Activated T-cell treated with anti-CD3 and anti-CD28 coated beads, Interleukin-2, amount 50 U/mL, for 24 hours (primary cell): ENCODE results near the gene IRF3.

Source experiments
- DNase-seq: peaks from one replicate; pipeline ENCODE4 v3.0.0-alpha.2; 2020
- H3K27ac Mint-ChIP-seq: 2 replicates; pipeline ENCODE4 v1.8.0; 2020; ENCODE audit warnings: mild to moderate bottlenecking, mixed read lengths
- H3K27me3 Mint-ChIP-seq: 2 replicates; pipeline ENCODE4 v1.8.0; 2020; ENCODE audit warnings: mixed read lengths
- H3K36me3 Mint-ChIP-seq: 2 replicates; pipeline ENCODE4 v1.8.0; 2020; ENCODE audit warnings: low read depth, mixed read lengths
- H3K4me1 Mint-ChIP-seq: 2 replicates; pipeline ENCODE4 v1.8.0; 2020; ENCODE audit warnings: low read depth, mixed read lengths
- H3K4me3 Mint-ChIP-seq: 2 replicates; pipeline ENCODE4 v1.8.0; 2020; ENCODE audit warnings: mild to moderate bottlenecking, moderate library complexity, mixed read lengths
- H3K9me3 Mint-ChIP-seq: 2 replicates; pipeline ENCODE4 v1.8.0; 2020; ENCODE audit warnings: mixed read lengths

Gene IRF3

DNA sequence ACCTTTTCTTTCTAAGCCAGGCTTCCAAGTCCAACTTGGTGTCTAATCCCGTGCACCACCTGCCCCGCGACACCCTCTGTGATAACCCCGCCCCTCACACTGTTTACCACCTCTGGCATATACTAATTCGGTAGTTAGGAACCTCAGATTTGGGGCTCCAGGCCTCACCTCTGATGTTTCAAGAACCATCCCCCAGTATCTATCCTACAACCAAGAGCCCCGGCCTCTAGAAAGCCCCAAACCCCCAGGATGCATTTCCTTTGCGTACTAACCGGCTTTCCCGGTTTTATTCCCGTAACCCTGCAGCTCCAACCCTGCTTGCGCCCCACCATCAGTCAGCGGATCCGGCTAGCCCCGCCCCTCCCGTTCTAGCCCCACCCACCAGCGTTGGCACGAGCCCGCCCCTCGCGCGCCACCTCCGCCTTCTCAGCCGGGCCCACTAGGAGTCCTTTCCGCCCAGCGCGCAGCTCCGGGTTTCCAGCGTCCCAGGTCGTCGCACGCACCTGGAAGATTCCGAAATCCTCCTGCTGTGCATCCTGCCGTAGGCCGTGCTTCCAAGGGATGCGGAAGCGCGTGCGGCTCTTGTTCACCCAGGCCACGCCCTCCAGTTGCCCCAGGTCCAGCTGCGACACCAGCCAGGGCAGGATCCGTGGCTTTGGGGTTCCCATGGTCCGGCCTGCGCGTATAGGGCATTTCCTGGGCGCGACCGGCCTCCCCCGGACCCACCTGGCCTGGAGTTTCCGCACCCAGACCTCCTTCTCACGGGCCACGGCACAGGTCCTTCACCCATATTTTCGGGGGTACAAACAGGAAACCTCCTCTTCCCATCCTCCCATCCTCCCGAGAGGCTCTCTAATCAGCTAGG, 1.3 kb downstream of the IRF3 start:
- H3K36me3 Mint-ChIP-seq = peaks cover 76% of the 10 kb centered on the region
- no peaks in the 10 kb centered on the region for H3K27me3 Mint-ChIP-seq
- H3K9me3 Mint-ChIP-seq = no peaks in the 10 kb centered on the region
- peak overlapping the region; percentile 99 for H3K27ac Mint-ChIP-seq
- H3K4me1 Mint-ChIP-seq = peaks cover 42% of the 10 kb centered on the region
- DNase-seq = peak; percentile 93
- H3K4me3 Mint-ChIP-seq = peak overlapping the region; percentile 99

DNA sequence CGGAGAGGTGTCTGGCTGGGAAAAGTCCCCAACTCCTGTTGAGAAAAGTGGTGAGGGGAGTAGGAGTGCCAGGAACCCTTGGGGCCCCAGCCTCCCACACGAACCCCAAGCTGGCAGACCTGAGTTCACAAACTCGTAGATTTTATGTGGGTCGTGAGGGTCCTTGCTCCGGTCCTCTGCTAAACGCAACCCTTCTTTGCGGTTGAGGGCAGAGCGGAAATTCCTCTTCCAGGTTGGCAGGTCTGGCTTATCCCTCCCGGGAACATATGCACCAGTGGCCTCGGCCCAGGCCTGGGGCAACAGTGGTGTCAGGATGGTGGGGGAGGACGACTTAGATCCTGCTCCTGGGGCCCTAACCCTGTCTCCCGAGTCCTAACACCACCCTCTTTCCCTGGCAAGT, 2.4 kb downstream of the IRF3 start:
- H3K27me3 Mint-ChIP-seq = no peaks in the 10 kb centered on the region
- DNase-seq = no peak
- H3K27ac Mint-ChIP-seq = peak overlapping the region; percentile 99
- H3K4me3 Mint-ChIP-seq = peak overlapping the region; percentile 99
- peaks cover 46% of the 10 kb centered on the region for H3K4me1 Mint-ChIP-seq
- peaks cover 82% of the 10 kb centered on the region for H3K36me3 Mint-ChIP-seq
- H3K9me3 Mint-ChIP-seq = no peaks in the 10 kb centered on the region

- H3K27ac Mint-ChIP-seq = peak overlapping the region; percentile 63
- H3K4me1 Mint-ChIP-seq = peaks cover 42% of the 10 kb centered on the region
- DNase-seq = no peak
- H3K36me3 Mint-ChIP-seq = peaks cover 85% of the 10 kb centered on the region
- H3K4me3 Mint-ChIP-seq = no peak overlapping the region
- H3K27me3 Mint-ChIP-seq = no peaks in the 10 kb centered on the region
- H3K9me3 Mint-ChIP-seq = no peaks in the 10 kb centered on the region
These were observed 3.6 kb downstream of the IRF3 start for GRCh38 chr19:49662011-49662410.

DNA sequence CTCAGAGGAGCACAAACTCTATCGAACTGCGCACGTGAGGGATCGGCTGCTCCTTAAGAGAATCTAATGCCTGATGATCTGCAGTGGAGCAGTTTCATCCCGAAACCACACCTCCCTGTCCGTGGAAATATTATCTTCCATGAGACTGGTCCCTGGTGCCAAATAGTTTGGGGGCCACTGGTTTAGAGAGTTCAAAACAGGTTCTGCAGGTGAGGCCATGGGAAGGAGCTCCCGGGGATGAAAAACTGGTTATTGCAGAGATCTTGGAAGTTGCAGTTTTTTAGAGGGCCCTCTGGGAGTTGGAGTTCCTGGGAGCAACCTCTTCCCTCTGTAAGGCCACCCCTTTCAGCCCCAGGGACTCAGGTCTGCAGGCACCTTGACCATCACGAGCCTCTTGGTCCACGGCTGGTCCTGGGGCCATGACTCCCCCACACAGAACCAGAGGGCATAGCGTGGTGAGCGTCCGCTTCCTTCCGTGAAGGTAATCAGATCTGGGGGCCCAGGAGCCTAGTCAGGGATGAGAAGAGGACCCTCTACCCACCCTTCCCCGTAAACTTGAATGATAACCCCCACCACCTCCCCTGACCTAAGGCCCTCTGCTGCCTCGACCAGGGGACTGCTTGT, 5.2 kb downstream of the IRF3 start:
- Mint-ChIP-seq H3K27me3 (no peaks in the 10 kb centered on the region), H3K4me1 (peaks cover 32% of the 10 kb centered on the region), H3K27ac (peak overlapping the region; percentile 55), H3K4me3 (no peak overlapping the region), H3K36me3 (peaks cover 94% of the 10 kb centered on the region), H3K9me3 (no peaks in the 10 kb centered on the region)
- no peak for DNase-seq

DNA sequence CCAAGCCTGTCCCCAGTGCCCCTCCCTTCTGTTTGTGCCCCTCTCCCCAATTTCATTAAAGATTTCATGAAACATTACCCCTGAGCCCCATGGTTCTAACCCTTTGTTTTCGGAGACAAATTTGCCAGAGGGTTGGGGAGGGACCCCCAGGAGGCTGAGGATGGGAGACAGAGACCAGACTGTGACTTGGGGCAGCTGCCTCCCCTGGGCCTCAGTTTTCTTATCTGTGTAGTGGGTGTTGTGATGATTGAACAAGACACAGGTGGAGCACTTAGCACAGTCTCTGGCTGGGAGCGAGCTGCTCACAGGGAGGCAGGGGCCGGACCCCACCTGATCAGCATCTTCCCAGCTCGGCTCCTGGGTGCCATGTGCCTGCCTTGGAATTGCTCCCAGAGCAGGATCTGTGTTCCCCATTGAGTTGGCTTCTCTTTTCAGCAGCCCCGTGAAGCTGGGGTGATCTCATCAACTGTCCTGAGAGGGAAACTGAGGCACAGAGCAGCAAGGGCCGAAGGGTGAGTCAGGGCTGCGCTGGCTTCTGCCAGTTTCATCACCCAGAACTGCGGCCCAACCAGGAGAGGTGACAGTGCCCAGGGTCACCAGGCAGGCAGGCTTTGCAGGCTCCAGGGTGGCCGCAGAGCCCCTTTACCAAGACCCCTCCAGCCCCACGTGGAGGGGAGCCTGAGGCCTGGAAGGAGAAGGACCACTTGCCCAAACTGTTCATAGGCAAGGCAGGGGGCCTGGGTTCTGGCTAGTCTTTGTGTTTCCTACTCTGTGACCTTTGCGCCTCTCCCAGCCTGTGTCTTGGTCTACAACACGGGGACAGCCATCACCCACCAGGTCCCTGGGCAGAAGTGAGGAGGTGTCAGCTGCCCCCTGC, 6.9 kb downstream of the IRF3 start:
- Mint-ChIP-seq H3K27ac (peak overlapping the region; percentile 59), H3K36me3 (peaks cover 94% of the 10 kb centered on the region), H3K4me3 (no peak overlapping the region), H3K27me3 (no peaks in the 10 kb centered on the region), H3K9me3 (no peaks in the 10 kb centered on the region), H3K4me1 (peaks cover 25% of the 10 kb centered on the region)
- no peak for DNase-seq

GRCh38 chr19:49658139-49658517, 7.5 kb downstream of the IRF3 start:
- H3K27ac Mint-ChIP-seq = no peak overlapping the region
- no peak overlapping the region for H3K4me3 Mint-ChIP-seq
- H3K27me3 Mint-ChIP-seq = no peaks in the 10 kb centered on the region
- no peak for DNase-seq
- no peaks in the 10 kb centered on the region for H3K9me3 Mint-ChIP-seq
- H3K36me3 Mint-ChIP-seq = peaks cover 91% of the 10 kb centered on the region
- peaks cover 18% of the 10 kb centered on the region for H3K4me1 Mint-ChIP-seq

- Mint-ChIP-seq H3K27me3 (no peaks in the 10 kb centered on the region), H3K36me3 (peaks cover 90% of the 10 kb centered on the region), H3K9me3 (no peaks in the 10 kb centered on the region), H3K4me1 (peaks cover 13% of the 10 kb centered on the region), H3K4me3 (no peak overlapping the region), H3K27ac (peak overlapping the region; percentile 30)
- DNase-seq = no peak
These were observed 8.0 kb downstream of the IRF3 start for GRCh38 chr19:49657493-49658138.

- DNase-seq = no peak
- Mint-ChIP-seq H3K4me3 (no peak overlapping the region), H3K27me3 (no peaks in the 10 kb centered on the region), H3K27ac (peak overlapping the region; percentile 36), H3K36me3 (peaks cover 84% of the 10 kb centered on the region), H3K4me1 (peaks cover 8% of the 10 kb centered on the region), H3K9me3 (no peaks in the 10 kb centered on the region)
These were observed 9.1 kb downstream of the IRF3 start for GRCh38 chr19:49656456-49657109.

- Mint-ChIP-seq H3K27ac (peak overlapping the region; percentile 36), H3K4me3 (no peak overlapping the region), H3K27me3 (no peaks in the 10 kb centered on the region), H3K36me3 (peaks cover 79% of the 10 kb centered on the region), H3K4me1 (peaks cover 8% of the 10 kb centered on the region), H3K9me3 (no peaks in the 10 kb centered on the region)
- no peak for DNase-seq
These were observed 9.8 kb downstream of the IRF3 start for GRCh38 chr19:49655570-49656455.

GRCh38 chr19:49654581-49654980, 11.1 kb downstream of the IRF3 start:
- no peak for DNase-seq
- Mint-ChIP-seq H3K4me1 (peaks cover 6% of the 10 kb centered on the region), H3K27ac (no peak overlapping the region), H3K9me3 (no peaks in the 10 kb centered on the region), H3K4me3 (no peak overlapping the region), H3K36me3 (peaks cover 79% of the 10 kb centered on the region), H3K27me3 (no peaks in the 10 kb centered on the region)

- Mint-ChIP-seq H3K4me1 (peaks cover 2% of the 10 kb centered on the region), H3K4me3 (no peak overlapping the region), H3K36me3 (peaks cover 79% of the 10 kb centered on the region), H3K27ac (peak overlapping the region; percentile 59), H3K27me3 (no peaks in the 10 kb centered on the region), H3K9me3 (no peaks in the 10 kb centered on the region)
- DNase-seq = no peak
These were observed 12.2 kb downstream of the IRF3 start for GRCh38 chr19:49653466-49653806.

GRCh38 chr19:49652551-49653465, 12.8 kb downstream of the IRF3 start:
- H3K4me1 Mint-ChIP-seq = peaks cover 2% of the 10 kb centered on the region
- DNase-seq = no peak
- peak overlapping the region; percentile 44 for H3K27ac Mint-ChIP-seq
- H3K27me3 Mint-ChIP-seq = no peaks in the 10 kb centered on the region
- peaks cover 77% of the 10 kb centered on the region for H3K36me3 Mint-ChIP-seq
- no peak overlapping the region for H3K4me3 Mint-ChIP-seq
- H3K9me3 Mint-ChIP-seq = no peaks in the 10 kb centered on the region
